Activated naive CD4-positive, alpha-beta T cell treated with anti-CD3 and anti-CD28 coated beads, Interleukin-2, amount 50 U/mL, for 72 hours (primary cell): ENCODE measurements around the gene ACIN1. TPM values are rescaled to one million over a fixed set of nuclear protein-coding genes. Genes with fewer than 3 reads are reported as not detected.

Experiments used
- ATAC-seq, 2 donors: fragments of 150-1000 bp; cut with Tn5 transposase; 2 replicates each; pipeline ENCODE4 v1.10.0; 2021; ENCODE audit warnings: mild to moderate bottlenecking in 2 of 2, moderate library complexity in 2 of 2
- DNase-seq, 2 donors: peaks; one replicate each; pipeline ENCODE4 v3.0.0; 2021 to 2022; ENCODE audit warnings: low spot score in 2 of 2
- H3K27ac Mint-ChIP-seq, 2 donors: one replicate each; pipeline ENCODE4 v1.8.0; 2022; ENCODE audit warnings: mild to moderate bottlenecking in 2 of 2, mixed read lengths in 2 of 2
- H3K36me3 Mint-ChIP-seq, 2 donors: one replicate each; pipeline ENCODE4 v1.8.0; 2022; ENCODE audit warnings: mixed read lengths in 2 of 2
- H3K9me3 Mint-ChIP-seq, 2 donors: one replicate each; pipeline ENCODE4 v1.8.0; 2022; ENCODE audit warnings: mixed read lengths in 2 of 2
- total RNA-seq, 2 donors: library from RNA; stranded (reverse); gene quantifications; one replicate each; pipeline ENCODE4 v1.2.3, GENCODE V29; 2022

Gene ACIN1
- total RNA-seq, 2 donors from 2014 or later, result 187 to 191 TPM

GRCh38 chr14:23126548-23127278, 31.8 kb upstream of the ACIN1 start:
- H3K36me3 Mint-ChIP-seq, result no peaks in the 10 kb centered on the region
- ATAC-seq (no peak), DNase-seq (no peak)
- peak overlapping the region in 1 of 2 donors; percentile 36 for H3K27ac Mint-ChIP-seq
- H3K9me3 Mint-ChIP-seq, result no peaks in the 10 kb centered on the region

- Mint-ChIP-seq H3K27ac (peak overlapping the region in 1 of 2 donors; percentile 36), H3K9me3 (no peaks in the 10 kb centered on the region), H3K36me3 (no peaks in the 10 kb centered on the region)
- DNase-seq (no peak), ATAC-seq (no peak)
These were observed 31.1 kb upstream of the ACIN1 start for GRCh38 chr14:23125933-23126524.

- DNase-seq (no peak), ATAC-seq (no peak)
- H3K9me3 Mint-ChIP-seq, result no peaks in the 10 kb centered on the region
- H3K36me3 Mint-ChIP-seq, result no peaks in the 10 kb centered on the region
- H3K27ac Mint-ChIP-seq, result no peak overlapping the region
These were observed 30.1 kb upstream of the ACIN1 start for GRCh38 chr14:23125011-23125410.

GRCh38 chr14:23124337-23124954, 29.5 kb upstream of the ACIN1 start:
- no peak for ATAC-seq
- no peak for DNase-seq
- H3K36me3 Mint-ChIP-seq, result no peaks in the 10 kb centered on the region
- no peaks in the 10 kb centered on the region for H3K9me3 Mint-ChIP-seq
- H3K27ac Mint-ChIP-seq, result no peak overlapping the region

GRCh38 chr14:23123419-23123818, 28.5 kb upstream of the ACIN1 start:
- Mint-ChIP-seq H3K36me3 (no peaks in the 10 kb centered on the region), H3K27ac (no peak overlapping the region), H3K9me3 (no peaks in the 10 kb centered on the region)
- DNase-seq (no peak), ATAC-seq (no peak)

- Mint-ChIP-seq H3K36me3 (no peaks in the 10 kb centered on the region), H3K27ac (no peak overlapping the region), H3K9me3 (no peaks in the 10 kb centered on the region)
- DNase-seq (no peak), ATAC-seq (no peak)
These were observed 27.1 kb upstream of the ACIN1 start for GRCh38 chr14:23122086-23122485.

GRCh38 chr14:23121361-23121771, 26.4 kb upstream of the ACIN1 start:
- Mint-ChIP-seq H3K27ac (peak overlapping the region; percentile 48 to 79), H3K9me3 (no peaks in the 10 kb centered on the region), H3K36me3 (no peaks in the 10 kb centered on the region)
- peak in 1 of 2 donors; percentile 55 for ATAC-seq
- DNase-seq, result no peak

- DNase-seq, result peak; percentile 80 to 87
- no peaks in the 10 kb centered on the region for H3K36me3 Mint-ChIP-seq
- ATAC-seq, result peak; percentile 89 to 92
- no peaks in the 10 kb centered on the region for H3K9me3 Mint-ChIP-seq
- peak overlapping the region; percentile 79 to 88 for H3K27ac Mint-ChIP-seq
These were observed 25.8 kb upstream of the ACIN1 start for GRCh38 chr14:23120541-23121251.

- H3K36me3 Mint-ChIP-seq, result no peaks in the 10 kb centered on the region
- H3K27ac Mint-ChIP-seq, result peak overlapping the region; percentile 79 to 88
- DNase-seq (peak in 1 of 2 donors; percentile 25), ATAC-seq (peak; percentile 8 to 39)
- H3K9me3 Mint-ChIP-seq, result no peaks in the 10 kb centered on the region
These were observed 24.7 kb upstream of the ACIN1 start for GRCh38 chr14:23119363-23120327.

GRCh38 chr14:23118506-23119362, 23.8 kb upstream of the ACIN1 start, which contains the start of gene CEBPE:
CEBPE (minus strand) TSS chr14:23119255; CDS start chr14:23119091, 164 bp downstream.
- Mint-ChIP-seq H3K27ac (peak within 1 kb of the TSS; percentile 77 to 88), H3K36me3 (no peaks in the 10 kb centered on the region), H3K9me3 (no peaks in the 10 kb centered on the region)
- DNase-seq (no peak), ATAC-seq (no peak)

- ATAC-seq (no peak), DNase-seq (no peak)
- Mint-ChIP-seq H3K9me3 (no peaks in the 10 kb centered on the region), H3K27ac (no peak overlapping the region), H3K36me3 (no peaks in the 10 kb centered on the region)
These were observed 22.6 kb upstream of the ACIN1 start for GRCh38 chr14:23117371-23118020.

GRCh38 chr14:23115918-23116317, 21.0 kb upstream of the ACIN1 start:
- no peaks in the 10 kb centered on the region for H3K36me3 Mint-ChIP-seq
- no peak overlapping the region for H3K27ac Mint-ChIP-seq

GRCh38 chr14:23115039-23115731, 20.2 kb upstream of the ACIN1 start:
- H3K27ac Mint-ChIP-seq, result peak overlapping the region in 1 of 2 donors; percentile 39
- no peak for DNase-seq
- no peaks in the 10 kb centered on the region for H3K9me3 Mint-ChIP-seq
- no peak for ATAC-seq
- H3K36me3 Mint-ChIP-seq, result no peaks in the 10 kb centered on the region

More at GRCh38 chr14:23115918-23116317, 21.0 kb upstream of the ACIN1 start:
- ATAC-seq, result no peak
- no peak for DNase-seq
- H3K9me3 Mint-ChIP-seq, result no peaks in the 10 kb centered on the region

- ATAC-seq, result peak in 1 of 2 donors; percentile 24
- DNase-seq, result no peak
- no peaks in the 10 kb centered on the region for H3K36me3 Mint-ChIP-seq
- H3K9me3 Mint-ChIP-seq, result no peaks in the 10 kb centered on the region
- peak overlapping the region in 1 of 2 donors; percentile 39 for H3K27ac Mint-ChIP-seq
These were observed 19.7 kb upstream of the ACIN1 start for GRCh38 chr14:23114669-23115038.
